Measurements from ENCODE around the gene GRK3.

GRCh38 chr22:25739659-25740344 is 175.3 kb downstream of the GRK3 start:
- TF ChIP-seq EZH2 (IDR thresholded peaks at IDR 0.05; ENCODE audit: borderline replicate concordance, low read depth, low read length, severe bottlenecking) (no peak), CTCF (IDR thresholded peaks at IDR 0.05; ENCODE audit: extremely low read depth in 1 of 2, insufficient read depth in 1 of 2, low read depth in 1 of 2, low read length in 2 of 2) (no peak), POLR2AphosphoS5 (IDR thresholded peaks at IDR 0.05; ENCODE audit: insufficient read depth, low read depth, low read length) (no peak), POLR2A (IDR thresholded peaks at IDR 0.05; ENCODE audit: low read depth, low read length) (no peak), FOS (IDR thresholded peaks at IDR 0.05; ENCODE audit: borderline replicate concordance, insufficient read depth, low read length) (no peak), MAX (IDR thresholded peaks at IDR 0.05; ENCODE audit: insufficient read depth, insufficient read length) (no peak), MYC (IDR thresholded peaks at IDR 0.05; ENCODE audit: low read depth, low read length) (no peak), JUN (IDR thresholded peaks at IDR 0.05; ENCODE audit: borderline replicate concordance, insufficient read depth, insufficient read length, low read depth) (no peak)
